HG03432 (cell line): ENCODE results near the gene MYH6.

Experiments used
- ATAC-seq: cut with Tn5 transposase; IDR thresholded peaks from one replicate; pipeline ENCODE4 v1.9.1; 2021; ENCODE audit warnings: mild to moderate bottlenecking, moderate library complexity; ENCODE audit not compliant: unreplicated experiment

The MYH6 gene

DNA sequence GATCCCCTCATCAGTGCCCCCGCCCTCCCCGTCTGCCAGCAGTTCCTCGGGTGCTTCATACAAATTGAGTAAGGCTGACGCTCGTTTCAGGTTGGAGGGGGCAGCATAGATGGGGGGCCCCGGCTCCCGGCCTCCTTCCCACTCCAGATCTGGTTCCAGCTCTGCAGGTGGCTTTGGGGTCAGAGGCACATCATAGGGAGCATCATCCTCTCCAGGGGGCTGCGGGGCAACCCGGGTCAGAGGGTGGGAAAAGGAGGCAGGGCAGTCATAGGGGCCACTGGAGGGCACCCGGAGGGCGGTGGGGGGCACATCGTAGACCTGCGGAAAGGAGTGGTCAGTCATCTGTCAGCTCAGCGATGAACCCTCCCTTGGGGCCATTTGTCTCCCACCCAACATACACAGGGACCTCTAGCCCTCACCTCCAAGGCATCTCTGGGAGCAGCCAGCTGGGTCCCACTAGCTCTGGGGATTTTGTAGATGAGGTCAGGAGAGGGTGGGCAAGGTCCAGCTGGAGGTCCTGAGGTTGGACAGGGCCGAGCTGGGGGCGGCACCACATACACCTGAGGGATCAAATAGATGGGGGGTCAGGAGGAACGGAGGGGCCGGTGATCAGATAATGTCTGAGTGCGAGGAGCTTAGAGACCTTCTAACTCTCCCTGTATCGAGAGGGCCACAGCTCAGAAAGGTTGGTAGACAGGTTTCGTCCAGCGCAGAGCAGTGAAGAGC lies 48.2 kb downstream of the MYH6 start:
- ATAC-seq: no peak

GRCh38 chr14:23359167-23359626 lies 48.9 kb downstream of the MYH6 start:
- no peak for ATAC-seq

- no peak for ATAC-seq
These were observed 49.4 kb downstream of the MYH6 start for GRCh38 chr14:23358553-23359166.

- no peak for ATAC-seq
These were observed 50.0 kb downstream of the MYH6 start for GRCh38 chr14:23358042-23358441.

DNA sequence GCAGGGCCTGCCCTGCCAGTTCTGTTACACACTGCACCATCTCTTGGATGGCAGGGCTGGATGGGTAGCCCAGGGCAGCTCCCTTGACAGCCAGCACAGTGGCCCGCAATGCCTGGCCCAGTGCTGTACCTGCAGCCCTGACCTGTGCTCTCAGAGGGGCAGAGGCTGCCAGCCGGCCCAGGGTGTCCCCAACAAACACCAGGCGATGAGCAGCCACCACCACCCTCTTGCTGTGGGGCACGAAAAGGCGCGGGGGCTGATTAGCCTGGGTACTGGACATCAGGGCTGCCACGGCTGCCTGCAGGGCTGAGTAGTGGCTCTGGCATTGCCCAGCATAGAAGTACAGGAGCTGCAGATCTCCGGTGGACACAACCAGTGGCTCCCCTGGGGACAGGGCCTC lies 50.8 kb downstream of the MYH6 start:
- no peak for ATAC-seq

- no peak for ATAC-seq
These were observed 51.4 kb downstream of the MYH6 start for GRCh38 chr14:23356662-23357061.

- no peak for ATAC-seq
These were observed 52.1 kb downstream of the MYH6 start for GRCh38 chr14:23355871-23356435.

GRCh38 chr14:23354990-23355389 lies 53.1 kb downstream of the MYH6 start:
- ATAC-seq: no peak

GRCh38 chr14:23353433-23353780 lies 54.7 kb downstream of the MYH6 start:
- no peak for ATAC-seq

DNA sequence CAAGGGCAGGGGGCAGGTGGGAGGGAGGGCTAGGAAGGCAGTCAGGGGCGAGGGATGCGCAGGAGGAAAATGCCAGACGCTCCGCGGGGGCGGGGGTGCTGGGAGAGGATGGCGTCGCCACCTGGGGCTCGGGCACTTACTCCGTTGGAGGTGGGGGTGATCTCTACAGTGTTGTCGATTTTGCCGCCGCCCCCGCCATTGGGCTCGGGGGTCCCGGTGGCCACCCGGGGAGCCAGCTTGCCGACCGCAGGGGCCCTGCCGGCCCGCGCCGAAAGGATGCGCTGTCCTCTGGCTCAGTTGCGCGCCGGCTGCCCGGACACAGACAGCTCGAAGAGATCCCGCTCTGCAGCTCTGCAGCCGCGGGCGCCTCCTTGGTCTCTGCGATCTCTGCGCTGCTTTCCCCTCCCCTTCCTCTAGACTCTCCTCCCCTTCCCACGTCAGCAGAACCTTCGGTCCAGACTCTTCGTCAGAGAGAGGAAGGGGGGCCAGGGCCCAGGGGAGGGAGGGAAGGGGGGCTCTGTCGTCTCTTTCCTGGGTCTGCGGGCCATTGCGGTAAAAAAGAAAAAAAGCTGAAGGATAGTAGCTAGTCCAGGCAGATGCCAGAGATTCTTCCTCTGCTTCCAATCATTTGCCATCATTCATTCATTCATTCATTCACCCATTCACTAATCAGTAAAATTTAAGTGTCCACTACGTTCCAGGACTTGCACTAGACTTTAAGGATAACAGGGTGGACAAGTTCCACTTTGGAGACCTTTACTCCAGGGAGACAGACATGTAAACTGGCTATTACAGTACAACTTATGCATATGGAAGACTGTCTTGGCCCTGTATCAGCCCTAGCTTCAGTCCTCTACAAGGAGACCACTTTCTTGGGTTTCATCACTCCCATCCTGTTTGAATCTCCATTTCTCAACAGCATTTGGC lies 55.3 kb downstream of the MYH6 start, which contains the start of gene SLC22A17:
TSS of gene SLC22A17 (minus strand) at position 382 of the 927 bp plus-strand sequence.
- ATAC-seq: no peak

DNA sequence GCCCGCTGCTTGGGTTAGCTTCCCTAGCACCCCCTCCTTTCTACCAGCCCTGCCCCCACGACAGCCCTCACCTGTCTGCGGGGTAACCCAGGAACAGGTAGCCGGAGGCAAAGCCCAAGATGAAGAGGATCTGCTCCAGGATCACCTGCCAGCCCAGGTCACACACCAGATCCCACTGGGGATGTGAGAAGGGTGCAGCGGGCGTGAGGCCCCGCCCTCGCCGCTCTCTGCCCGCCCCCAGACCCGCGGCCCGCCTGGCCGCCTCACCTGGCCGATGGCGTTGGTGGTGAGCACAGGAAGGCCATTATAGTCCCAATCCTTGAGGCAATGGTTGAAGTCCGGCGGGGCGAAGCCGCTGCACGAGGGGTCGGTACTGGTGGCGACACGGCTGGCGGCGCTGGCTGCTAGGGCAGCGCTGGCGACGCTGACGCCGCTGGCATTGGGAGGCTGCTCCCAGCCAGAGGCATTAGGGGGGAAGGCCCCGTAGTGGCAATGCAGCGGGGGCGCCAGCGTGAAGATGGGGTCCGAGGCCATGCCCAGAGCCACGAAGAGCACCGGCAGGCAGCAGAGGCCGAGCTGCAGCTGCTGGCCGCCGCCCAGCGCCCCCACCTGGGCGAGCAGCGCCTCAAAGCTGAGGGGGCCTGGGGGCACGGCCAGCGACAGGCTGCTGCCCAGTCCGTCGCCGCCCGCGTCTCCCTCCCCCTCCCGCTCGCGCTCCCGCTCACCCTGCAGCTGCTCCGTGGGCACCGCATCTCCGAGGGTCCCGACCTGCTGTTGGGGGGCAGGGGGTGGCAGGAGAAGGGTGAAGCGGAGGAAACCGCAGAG lies 56.2 kb downstream of the MYH6 start:
- ATAC-seq: no peak

DNA sequence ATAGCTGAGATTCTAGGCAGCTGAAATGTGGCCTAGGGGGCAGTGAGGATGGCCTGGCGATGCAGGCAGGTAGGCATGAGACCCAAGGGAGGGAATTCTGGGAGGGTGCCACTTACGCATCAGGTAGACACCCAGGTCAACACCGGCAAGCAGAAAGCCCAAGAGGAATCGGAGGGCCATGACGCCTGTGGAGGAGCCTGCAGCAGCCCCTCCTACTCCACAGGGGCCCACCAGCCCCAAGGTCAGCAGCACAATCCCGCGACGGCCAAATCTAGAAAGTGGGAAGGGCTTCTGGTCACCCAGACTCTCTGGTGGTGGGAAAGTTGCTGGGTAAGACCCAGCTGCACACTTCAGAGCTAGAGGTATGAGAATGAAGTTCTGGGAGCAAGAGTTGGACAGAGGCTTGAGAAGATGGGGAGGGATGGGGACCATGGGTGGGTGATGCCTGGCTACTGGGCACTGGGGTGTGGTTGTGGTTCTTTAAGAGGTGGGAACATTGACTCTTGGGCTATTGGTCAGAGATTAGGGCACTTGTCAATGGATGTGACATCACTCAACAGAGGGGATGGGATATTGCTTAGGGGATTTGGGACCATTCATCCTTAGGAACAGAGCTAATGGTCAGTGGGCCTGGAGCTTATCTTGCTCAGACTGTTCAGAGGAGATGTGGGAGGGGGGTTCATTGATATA lies 58.8 kb downstream of the MYH6 start:
- ATAC-seq: no peak

DNA sequence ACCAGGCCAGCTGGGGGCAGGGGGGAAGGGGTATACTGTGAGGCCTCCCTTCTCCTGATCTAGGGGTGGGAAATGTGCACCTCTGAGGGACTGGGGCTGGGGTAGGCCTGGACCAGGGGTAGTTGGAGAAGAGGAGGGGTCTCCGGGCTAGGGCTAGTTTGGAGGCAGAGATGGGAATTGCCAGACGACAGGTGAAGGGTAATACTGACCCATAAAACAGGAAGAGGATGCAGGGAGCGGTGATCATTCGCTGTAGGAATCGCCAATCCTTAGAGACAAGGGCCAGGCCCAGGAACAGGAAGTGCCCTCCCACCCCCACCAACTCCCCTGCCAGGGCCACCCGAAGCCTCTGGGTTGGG lies 59.8 kb downstream of the MYH6 start:
- ATAC-seq: no peak

- ATAC-seq: no peak
These were observed 60.4 kb downstream of the MYH6 start for GRCh38 chr14:23347406-23348296.

DNA sequence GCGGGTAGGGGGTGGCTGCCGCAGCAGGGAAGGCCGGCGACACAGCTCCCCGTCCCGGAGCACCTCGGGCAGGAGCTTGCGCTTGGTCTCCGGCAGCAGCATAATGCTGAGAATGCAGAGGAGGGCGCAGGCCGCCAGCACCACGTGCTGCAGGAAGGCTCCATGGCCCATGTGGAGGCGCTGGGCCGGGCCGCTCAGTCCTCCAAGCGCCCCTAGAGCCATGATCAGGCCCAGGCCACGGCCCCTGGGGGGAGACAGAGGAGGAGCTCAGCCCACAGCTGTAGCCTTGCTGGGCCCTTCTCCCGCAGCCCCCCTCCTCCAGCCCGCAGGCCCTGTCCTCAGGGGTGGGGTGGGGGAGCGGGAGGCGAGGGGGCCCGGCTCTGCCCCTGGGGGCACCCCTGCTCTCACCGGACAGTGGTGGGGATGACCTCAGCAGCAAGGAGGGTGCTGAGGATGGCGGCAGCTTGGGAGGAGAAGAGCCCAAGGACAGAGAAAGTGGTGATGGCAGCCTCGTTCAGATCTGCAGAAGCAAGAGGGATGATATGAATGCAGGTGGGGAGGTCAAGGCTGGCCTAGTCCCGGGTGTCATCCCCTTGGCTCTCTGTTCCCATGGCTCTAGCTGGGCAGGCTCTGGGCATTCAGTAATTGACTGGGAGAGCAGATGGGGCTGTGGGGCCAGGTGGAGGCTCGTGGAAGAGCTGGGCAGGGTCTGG lies 61.2 kb downstream of the MYH6 start:
- no peak for ATAC-seq

- ATAC-seq: no peak
These were observed 61.9 kb downstream of the MYH6 start for GRCh38 chr14:23345987-23346692.

GRCh38 chr14:23344481-23344880 lies 63.6 kb downstream of the MYH6 start:
- no peak for ATAC-seq
